Measurements from ENCODE around the gene LAMA4.

The LAMA4 gene

GRCh38 chr6:112145080-112145573, 109.2 kb downstream of the LAMA4 start:
- DNase-seq (ENCODE audit: low read depth) = no peak
- in situ Hi-C loops (cut with HindIII; ENCODE audit: low sequenced_read_pairs) = no loop called here
- TF ChIP-seq, protein P1, sequence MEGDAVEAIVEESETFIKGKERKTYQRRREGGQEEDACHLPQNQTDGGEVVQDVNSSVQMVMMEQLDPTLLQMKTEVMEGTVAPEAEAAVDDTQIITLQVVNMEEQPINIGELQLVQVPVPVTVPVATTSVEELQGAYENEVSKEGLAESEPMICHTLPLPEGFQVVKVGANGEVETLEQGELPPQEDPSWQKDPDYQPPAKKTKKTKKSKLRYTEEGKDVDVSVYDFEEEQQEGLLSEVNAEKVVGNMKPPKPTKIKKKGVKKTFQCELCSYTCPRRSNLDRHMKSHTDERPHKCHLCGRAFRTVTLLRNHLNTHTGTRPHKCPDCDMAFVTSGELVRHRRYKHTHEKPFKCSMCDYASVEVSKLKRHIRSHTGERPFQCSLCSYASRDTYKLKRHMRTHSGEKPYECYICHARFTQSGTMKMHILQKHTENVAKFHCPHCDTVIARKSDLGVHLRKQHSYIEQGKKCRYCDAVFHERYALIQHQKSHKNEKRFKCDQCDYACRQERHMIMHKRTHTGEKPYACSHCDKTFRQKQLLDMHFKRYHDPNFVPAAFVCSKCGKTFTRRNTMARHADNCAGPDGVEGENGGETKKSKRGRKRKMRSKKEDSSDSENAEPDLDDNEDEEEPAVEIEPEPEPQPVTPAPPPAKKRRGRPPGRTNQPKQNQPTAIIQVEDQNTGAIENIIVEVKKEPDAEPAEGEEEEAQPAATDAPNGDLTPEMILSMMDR (IDR thresholded peaks at IDR 0.05; ENCODE audit: low read depth, low read length, missing control alignments) = no peak
- H3K4me3 ChIP-seq (ENCODE audit: low read depth, low read length) = no peak overlapping the region

- no peak overlapping the region for H3K4me3 ChIP-seq (ENCODE audit: low read depth, low read length)
- TF ChIP-seq, protein P1 (IDR thresholded peaks at IDR 0.05; ENCODE audit: low read depth, low read length, missing control alignments) = no peak
- in situ Hi-C loops (cut with HindIII; ENCODE audit: low sequenced_read_pairs) = no loop called here
- no peak for DNase-seq (ENCODE audit: low read depth)
These were observed 110.0 kb downstream of the LAMA4 start for GRCh38 chr6:112144145-112144926.

DNA sequence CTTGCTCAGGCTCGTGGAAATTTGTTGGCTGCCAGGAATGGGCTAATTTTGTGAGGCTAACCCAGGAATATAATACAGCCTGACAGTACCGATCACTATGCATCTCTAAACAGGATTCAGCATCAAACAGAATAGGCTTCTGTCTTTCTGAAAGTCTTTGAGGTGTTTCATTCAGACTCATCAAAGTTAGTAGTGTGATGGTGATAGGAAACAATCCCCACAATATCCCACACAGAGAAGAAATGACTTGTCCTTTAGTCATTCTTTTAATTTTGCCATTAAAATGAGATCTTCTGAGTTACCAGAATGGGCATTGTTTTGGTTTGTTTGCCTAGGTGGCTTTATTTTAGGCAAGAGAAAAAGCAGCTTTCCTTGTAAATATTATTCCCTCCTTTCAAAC, 112.7 kb downstream of the LAMA4 start:
- DNase-seq (ENCODE audit: low read depth) = no peak
- TF ChIP-seq, protein P1 (IDR thresholded peaks at IDR 0.05; ENCODE audit: low read depth, low read length, missing control alignments) = no peak
- in situ Hi-C loops (cut with HindIII; ENCODE audit: low sequenced_read_pairs) = no loop called here
- H3K4me3 ChIP-seq (ENCODE audit: low read depth, low read length) = no peak overlapping the region

- in situ Hi-C loops (cut with HindIII; ENCODE audit: low sequenced_read_pairs) = no loop called here
- TF ChIP-seq, protein P1 (IDR thresholded peaks at IDR 0.05; ENCODE audit: low read depth, low read length, missing control alignments) = no peak
- no peak for DNase-seq (ENCODE audit: low read depth)
- H3K4me3 ChIP-seq (ENCODE audit: low read depth, low read length) = no peak overlapping the region
These were observed 115.3 kb downstream of the LAMA4 start for GRCh38 chr6:112139052-112139451.

- H3K4me3 ChIP-seq (ENCODE audit: low read depth, low read length) = no peak overlapping the region
- in situ Hi-C loops (cut with HindIII; ENCODE audit: low sequenced_read_pairs) = no loop called here
- DNase-seq (ENCODE audit: low read depth) = no peak
- TF ChIP-seq, protein P1 (IDR thresholded peaks at IDR 0.05; ENCODE audit: low read depth, low read length, missing control alignments) = no peak
These were observed 123.5 kb downstream of the LAMA4 start for GRCh38 chr6:112130878-112131277.

- TF ChIP-seq, protein P1 (IDR thresholded peaks at IDR 0.05; ENCODE audit: low read depth, low read length, missing control alignments) = no peak
- no peak for DNase-seq (ENCODE audit: low read depth)
- in situ Hi-C loops (cut with HindIII; ENCODE audit: low sequenced_read_pairs) = no loop called here
- no peak overlapping the region for H3K4me3 ChIP-seq (ENCODE audit: low read depth, low read length)
These were observed 126.2 kb downstream of the LAMA4 start for GRCh38 chr6:112128208-112128607.

Measured in astrocyte of the cerebellum (primary cell).